Immature natural killer cell (primary cell): ENCODE measurements around the gene ARMC12. TPM values are rescaled to one million over a fixed set of nuclear protein-coding genes. Genes with fewer than 3 reads are reported as not detected.
"Not testable (repeated sequence)": the region's sequence is repeated elsewhere in the genome, so short reads cannot be mapped to it uniquely, and the experiment has no call there.

Experiments
- DNase-seq, 3 donors: peaks; one replicate each; pipeline ENCODE4 v3.0.0; 2022; ENCODE audit warnings: mixed read lengths in 1 of 3
- H3K27ac Mint-ChIP-seq, 6 donors: one replicate each; pipeline ENCODE4 v1.8.0; 2020; ENCODE audit warnings: mixed read lengths in 6 of 6, mild to moderate bottlenecking in 5 of 6, inconsistent platforms in 4 of 6, moderate library complexity in 3 of 6
- H3K27me3 Mint-ChIP-seq, 3 donors: one replicate each; pipeline ENCODE4 v1.8.0; 2020 to 2021; ENCODE audit warnings: low read depth in 3 of 3, mild to moderate bottlenecking in 3 of 3, mixed read lengths in 3 of 3, moderate library complexity in 3 of 3, inconsistent platforms in 1 of 3
- H3K36me3 Mint-ChIP-seq, 3 donors: one replicate each; pipeline ENCODE4 v1.8.0; 2020; ENCODE audit warnings: mixed read lengths in 3 of 3, inconsistent platforms in 2 of 3, mild to moderate bottlenecking in 2 of 3
- H3K4me1 Mint-ChIP-seq, 2 donors: one replicate each; pipeline ENCODE4 v1.8.0; 2020; ENCODE audit warnings: inconsistent platforms in 2 of 2, mild to moderate bottlenecking in 2 of 2, mixed read lengths in 2 of 2, moderate library complexity in 1 of 2
- H3K4me3 Mint-ChIP-seq, 5 donors: one replicate each; pipeline ENCODE4 v1.8.0; 2020; ENCODE audit warnings: mild to moderate bottlenecking in 5 of 5, mixed read lengths in 5 of 5, inconsistent platforms in 3 of 5, moderate library complexity in 3 of 5
- H3K9me3 Mint-ChIP-seq, 6 donors: one replicate each; pipeline ENCODE4 v1.8.0; 2020; ENCODE audit warnings: mild to moderate bottlenecking in 6 of 6, mixed read lengths in 6 of 6, inconsistent platforms in 4 of 6, moderate library complexity in 3 of 6
- polyA plus RNA-seq, 3 donors: library from polyadenylated mRNA; unstranded; fragments of 300-500 nt; fragmentation: Illumina TruSeq; gene quantifications; one replicate each; pipeline ENCODE4 v1.2.3, GENCODE V29; 2021

Gene ARMC12
- polyA plus RNA-seq, result under 1 TPM in 1 of 3 donors, not detected in 2; 0.16 TPM

DNA sequence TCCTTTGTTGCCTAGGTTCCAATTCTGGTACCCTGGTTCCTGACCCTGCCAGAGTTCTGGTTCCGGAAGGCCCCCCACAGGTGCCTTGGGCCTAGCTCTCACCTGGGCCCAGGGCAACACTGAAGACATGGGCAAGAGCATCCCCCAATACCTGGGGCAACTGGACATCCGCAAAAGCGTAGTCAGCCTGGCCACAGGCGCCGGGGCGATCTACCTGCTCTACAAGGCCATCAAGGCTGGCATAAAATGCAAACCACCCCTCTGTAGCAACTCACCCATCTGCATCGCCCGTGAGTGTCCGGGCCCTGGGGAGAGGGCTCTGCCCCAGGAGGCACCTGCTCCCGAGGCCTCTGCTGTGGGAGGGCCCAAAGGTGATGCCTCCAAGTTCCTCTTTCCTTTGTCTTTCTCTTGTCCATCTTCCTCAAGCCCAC lies at the start of gene ARMC12:
Gene ARMC12 (plus strand): TSS at position 51 of the 431 bp plus-strand sequence. CDS start 77 bp downstream, at position 128.
- DNase-seq, result no peak
- peaks cover 0 to 6% (median 5%) of the 10 kb centered on the region in 3 donors for H3K27me3 Mint-ChIP-seq
- peak within 1 kb of the TSS in 3 of 6 donors; percentile 17 to 76 (median 74) for H3K27ac Mint-ChIP-seq
- peaks cover 29 to 34% of the 10 kb centered on the region in 2 donors for H3K4me1 Mint-ChIP-seq
- H3K9me3 Mint-ChIP-seq, result no peaks in the 10 kb centered on the region
- H3K4me3 Mint-ChIP-seq, result peak within 1 kb of the TSS in 1 of 5 donors; percentile 46
- no peaks in the 10 kb centered on the region for H3K36me3 Mint-ChIP-seq

DNA sequence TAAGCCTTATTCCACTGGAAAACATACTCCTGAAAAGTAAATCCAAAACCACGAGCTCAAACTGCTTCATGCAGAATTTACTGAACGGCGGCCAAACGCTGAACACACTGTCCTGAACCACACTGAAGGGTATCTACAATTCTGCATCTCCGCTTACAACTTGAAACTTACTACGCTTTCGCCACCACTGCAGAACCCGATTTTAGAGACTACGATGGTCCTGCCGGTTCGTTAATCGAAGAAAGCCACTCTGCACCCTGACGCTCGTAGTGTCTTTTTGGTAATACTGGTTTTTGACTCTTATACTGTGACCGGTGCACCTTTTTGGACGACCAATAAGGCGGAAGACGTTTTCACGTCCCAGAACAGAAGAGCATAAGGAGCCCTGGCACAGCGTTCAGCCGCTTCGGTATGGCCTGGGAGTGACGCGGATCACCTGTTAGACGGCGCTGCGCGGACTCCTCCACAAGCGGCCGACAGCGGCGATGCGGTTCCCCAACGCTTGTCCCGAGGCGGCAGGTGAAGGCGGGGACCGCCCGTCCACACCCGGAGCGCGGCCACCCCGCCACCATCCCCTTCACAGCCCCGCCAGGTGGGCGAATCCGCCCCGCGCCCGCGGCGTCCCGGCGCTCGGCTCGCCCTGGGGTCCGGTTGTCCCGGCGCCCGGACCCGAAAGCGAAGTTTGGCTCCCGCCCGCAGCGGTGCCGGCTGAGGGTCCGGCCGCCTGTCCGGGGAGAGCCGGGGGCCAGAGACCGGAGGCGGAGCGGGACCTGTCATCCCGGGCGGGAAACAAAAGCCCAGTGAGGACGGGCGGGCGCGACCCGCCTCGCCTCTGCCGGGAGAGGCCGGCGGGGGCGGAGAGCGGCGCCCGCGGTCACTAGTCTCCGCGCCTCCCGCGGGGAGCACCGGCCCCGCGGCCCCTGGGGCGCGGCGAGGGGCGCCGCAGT lies 48.9 kb upstream of the ARMC12 start:
- H3K27ac Mint-ChIP-seq, result peak overlapping the region; percentile 83 to 97 (median 92)
- DNase-seq, result peak; percentile 46 to 49 (median 49)
- H3K4me3 Mint-ChIP-seq, result peak overlapping the region; percentile 93 to 98 (median 95)
- H3K36me3 Mint-ChIP-seq, result no peaks in the 10 kb centered on the region
- peaks cover 0 to 9% (median 2%) of the 10 kb centered on the region in 3 donors for H3K27me3 Mint-ChIP-seq
- peaks cover 20 to 23% of the 10 kb centered on the region in 2 donors for H3K4me1 Mint-ChIP-seq
- H3K9me3 Mint-ChIP-seq, result no peaks in the 10 kb centered on the region

DNA sequence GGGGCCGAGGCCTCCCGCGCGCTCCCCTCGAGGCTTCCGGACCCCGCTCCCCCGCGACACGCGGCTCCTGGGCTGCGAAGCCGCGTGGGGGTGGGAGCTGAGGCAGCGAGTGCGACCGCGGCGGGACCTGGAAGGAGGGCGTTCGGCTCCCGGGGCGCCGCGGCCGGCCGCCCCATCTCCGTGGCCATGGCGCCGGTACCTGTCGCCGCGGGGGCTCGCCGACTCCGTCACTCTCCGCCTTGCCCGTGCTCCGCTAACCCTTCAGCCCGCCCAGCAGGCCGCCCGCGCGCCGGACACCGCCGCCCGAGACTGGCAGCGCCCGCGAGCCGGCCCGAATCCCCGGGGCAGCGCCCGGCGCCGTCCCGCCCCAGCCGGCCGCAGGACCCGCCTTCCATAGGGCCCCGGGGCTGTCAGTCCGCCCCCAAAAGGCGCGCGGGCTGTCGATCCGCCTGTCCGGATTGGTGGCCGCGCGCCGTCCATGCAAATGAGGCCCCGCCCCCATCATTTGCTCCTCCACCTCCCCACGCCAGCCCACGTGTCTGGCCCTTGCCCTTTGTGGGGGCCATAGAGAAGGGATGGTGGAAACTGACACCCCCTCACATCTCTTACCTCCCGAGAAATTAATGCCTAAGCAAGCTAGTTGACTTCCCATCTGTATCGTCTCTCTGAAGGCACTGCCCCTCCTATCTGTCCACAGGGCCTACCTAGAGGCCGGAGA lies 48.1 kb upstream of the ARMC12 start, which contains the start of gene FKBP5:
Gene FKBP5 (minus strand): TSS at position 311 of the 718 bp plus-strand sequence. CDS start 46,091 bp downstream, outside the sequence.
- Mint-ChIP-seq H3K36me3 (no peaks in the 10 kb centered on the region), H3K4me3 (peak within 1 kb of the TSS; percentile 93 to 98 (median 95)), H3K27me3 (peaks cover 0 to 9% (median 2%) of the 10 kb centered on the region in 3 donors), H3K27ac (peak within 1 kb of the TSS; percentile 83 to 97 (median 92)), H3K9me3 (no peaks in the 10 kb centered on the region), H3K4me1 (peaks cover 20 to 23% of the 10 kb centered on the region in 2 donors)
- peak; percentile 90 for DNase-seq

DNA sequence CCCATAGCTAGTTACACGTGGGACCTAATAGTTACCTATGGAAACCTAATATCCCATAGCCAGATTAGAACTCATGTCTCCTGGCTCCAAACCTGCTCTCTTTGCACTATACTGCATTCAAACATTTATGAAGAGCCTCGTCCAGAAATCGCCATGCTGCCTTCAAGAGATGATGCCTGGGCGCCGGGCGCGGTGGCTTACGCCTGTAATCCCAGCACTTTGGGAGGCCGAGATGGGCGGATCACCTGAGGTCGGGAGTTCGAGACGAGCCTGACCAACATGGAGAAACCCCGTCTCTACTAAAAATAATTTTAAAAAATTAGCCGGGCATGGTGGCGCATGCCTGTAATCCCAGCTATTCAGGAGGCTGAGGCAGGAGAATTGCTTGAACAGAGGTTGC lies 46.8 kb upstream of the ARMC12 start:
- peak overlapping the region in 1 of 6 donors; percentile 9 for H3K27ac Mint-ChIP-seq
- not testable (repeated sequence) for DNase-seq, H3K36me3 Mint-ChIP-seq, H3K9me3 Mint-ChIP-seq
- peak overlapping the region in 3 of 5 donors; percentile 10 to 73 (median 60) for H3K4me3 Mint-ChIP-seq
- H3K4me1 Mint-ChIP-seq, result peaks cover 20 to 23% of the 10 kb centered on the region in 2 donors
- peaks cover 0 to 11% (median 2%) of the 10 kb centered on the region in 3 donors for H3K27me3 Mint-ChIP-seq

DNA sequence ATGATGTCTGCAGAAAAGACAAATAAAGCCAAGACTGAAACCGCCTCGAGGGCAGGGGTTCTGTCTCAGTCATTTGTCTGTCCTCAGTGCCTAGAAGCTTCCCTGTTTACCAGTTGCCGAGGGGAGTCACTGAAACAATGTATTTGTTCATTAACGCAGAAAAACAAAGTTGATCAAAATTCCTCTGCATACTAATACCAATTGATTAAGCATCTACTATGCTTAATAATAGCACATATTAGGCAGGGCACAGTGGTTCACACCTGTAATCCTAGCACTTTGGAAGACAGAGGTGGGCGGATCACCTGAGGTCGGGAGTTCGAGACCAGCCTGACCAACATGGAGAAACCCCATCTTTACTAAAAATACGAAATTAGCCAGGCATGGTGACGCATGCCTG lies 46.3 kb upstream of the ARMC12 start:
- Mint-ChIP-seq H3K36me3 (no peaks in the 10 kb centered on the region), H3K27me3 (peaks cover 0 to 11% (median 2%) of the 10 kb centered on the region in 3 donors), H3K27ac (no peak overlapping the region), H3K4me3 (no peak overlapping the region), H3K4me1 (peaks cover 20 to 23% of the 10 kb centered on the region in 2 donors), H3K9me3 (no peaks in the 10 kb centered on the region)
- no peak for DNase-seq

GRCh38 chr6:35691027-35691824 lies 45.6 kb upstream of the ARMC12 start:
- Mint-ChIP-seq H3K9me3 (no peaks in the 10 kb centered on the region), H3K4me3 (no peak overlapping the region), H3K4me1 (peaks cover 20 to 23% of the 10 kb centered on the region in 2 donors), H3K27ac (peak overlapping the region in 2 of 6 donors; percentile 29 to 42), H3K27me3 (peaks cover 0 to 11% (median 2%) of the 10 kb centered on the region in 3 donors), H3K36me3 (no peaks in the 10 kb centered on the region)
- DNase-seq, result no peak

- Mint-ChIP-seq H3K27ac (no peak overlapping the region), H3K4me3 (no peak overlapping the region), H3K27me3 (peaks cover 0 to 3% (median 2%) of the 10 kb centered on the region in 3 donors), H3K4me1 (no peaks in the 10 kb centered on the region), H3K9me3 (no peaks in the 10 kb centered on the region), H3K36me3 (no peaks in the 10 kb centered on the region)
- DNase-seq, result no peak
These were observed 42.4 kb upstream of the ARMC12 start for GRCh38 chr6:35694462-35694861.

GRCh38 chr6:35698430-35698829 lies 38.4 kb upstream of the ARMC12 start:
- not testable (repeated sequence) for H3K4me1 Mint-ChIP-seq, DNase-seq, H3K27me3 Mint-ChIP-seq, H3K9me3 Mint-ChIP-seq, H3K4me3 Mint-ChIP-seq, H3K36me3 Mint-ChIP-seq
- H3K27ac Mint-ChIP-seq, result peak overlapping the region in 1 of 6 donors; percentile 36

DNA sequence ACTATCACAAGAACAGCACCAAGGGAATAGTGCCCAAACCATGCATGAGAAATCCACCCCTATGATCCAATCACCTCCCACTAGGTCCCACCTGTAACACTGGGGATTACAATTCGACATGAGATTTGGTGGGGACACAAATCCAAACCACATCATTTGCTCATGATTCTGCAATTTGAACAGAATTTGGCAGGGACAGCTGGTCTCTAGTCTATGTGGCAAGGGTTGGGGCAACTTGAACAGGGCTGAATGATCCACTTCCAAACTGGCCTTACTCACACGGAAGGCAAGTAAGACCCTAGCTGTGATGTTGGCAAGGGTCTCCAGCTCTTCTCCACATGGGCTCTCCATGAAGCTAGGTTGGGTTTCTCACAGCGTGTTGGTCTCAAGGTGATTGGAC lies 38.0 kb upstream of the ARMC12 start:
- Mint-ChIP-seq H3K36me3 (no peaks in the 10 kb centered on the region), H3K4me3 (no peak overlapping the region), H3K9me3 (no peaks in the 10 kb centered on the region), H3K27me3 (peaks cover 0 to 5% (median 3%) of the 10 kb centered on the region in 3 donors), H3K4me1 (no peaks in the 10 kb centered on the region), H3K27ac (no peak overlapping the region)
- DNase-seq, result no peak

- no peaks in the 10 kb centered on the region for H3K9me3 Mint-ChIP-seq
- DNase-seq, result no peak
- no peaks in the 10 kb centered on the region for H3K36me3 Mint-ChIP-seq
- peaks cover 0 to 6% (median 0%) of the 10 kb centered on the region in 3 donors for H3K27me3 Mint-ChIP-seq
- peak overlapping the region in 1 of 6 donors; percentile 55 for H3K27ac Mint-ChIP-seq
- no peaks in the 10 kb centered on the region for H3K4me1 Mint-ChIP-seq
- no peak overlapping the region for H3K4me3 Mint-ChIP-seq
These were observed 33.3 kb upstream of the ARMC12 start for GRCh38 chr6:35703554-35703953.

DNA sequence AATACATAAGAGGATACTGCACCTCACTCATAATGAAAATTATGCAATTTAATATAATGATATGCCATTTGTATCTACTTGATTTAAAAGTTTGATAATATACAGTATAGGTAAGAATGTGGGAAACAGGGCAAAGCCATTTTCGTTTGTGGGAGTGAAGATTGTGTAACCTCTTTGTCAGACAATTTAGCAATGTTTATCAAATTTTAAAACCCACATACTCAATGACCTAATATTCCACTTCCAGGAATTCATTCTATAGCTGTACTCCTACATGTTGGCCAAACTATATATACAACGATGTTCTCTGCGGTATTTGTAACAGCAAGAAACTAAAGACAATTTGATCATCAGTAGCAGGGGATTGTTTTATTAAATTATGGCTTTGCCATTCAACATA lies 30.4 kb upstream of the ARMC12 start:
- peaks cover 13 to 16% of the 10 kb centered on the region in 2 donors for H3K4me1 Mint-ChIP-seq
- H3K27ac Mint-ChIP-seq, result no peak overlapping the region
- H3K27me3 Mint-ChIP-seq, result peaks cover 2 to 10% (median 2%) of the 10 kb centered on the region in 3 donors
- no peaks in the 10 kb centered on the region for H3K9me3 Mint-ChIP-seq
- H3K36me3 Mint-ChIP-seq, result no peaks in the 10 kb centered on the region
- no peak for DNase-seq
- H3K4me3 Mint-ChIP-seq, result no peak overlapping the region

GRCh38 chr6:35707714-35708407 lies 29.0 kb upstream of the ARMC12 start:
- H3K4me3 Mint-ChIP-seq, result no peak overlapping the region
- no peaks in the 10 kb centered on the region for H3K36me3 Mint-ChIP-seq
- H3K4me1 Mint-ChIP-seq, result peaks cover 16 to 22% of the 10 kb centered on the region in 2 donors
- H3K9me3 Mint-ChIP-seq, result no peaks in the 10 kb centered on the region
- no peak for DNase-seq
- H3K27ac Mint-ChIP-seq, result no peak overlapping the region
- peaks cover 2 to 11% (median 2%) of the 10 kb centered on the region in 3 donors for H3K27me3 Mint-ChIP-seq
